ENCODE data around the gene CCNL2. TPM values are rescaled to one million over a fixed set of nuclear protein-coding genes. Genes with fewer than 3 reads are reported as not detected.

Gene CCNL2
- total and polyA plus RNA-seq, 2 of the 13 experiments (the other 11 are each of a cell fraction or from before 2014, with no cell fraction given): 105 to 340 TPM

GRCh38 chr1:1399872-1400575 lies 889 bp upstream of the CCNL2 start (continued):
- TF ChIP-seq HOXA7 (CRISPR knock-in tag; IDR thresholded peaks at IDR 0.05) (no peak), FOXO4 (CRISPR knock-in tag; conservative IDR thresholded peaks at IDR 0.05) (no peak), PRDM15 (CRISPR knock-in tag; IDR thresholded peaks at IDR 0.05) (no peak), CHD4 (IDR thresholded peaks at IDR 0.05; ENCODE audit: borderline replicate concordance, low read length) (no peak), POLR2AphosphoS2 (IDR thresholded peaks at IDR 0.05; ENCODE audit: low read depth, low read length) (no peak), ZNF878 (CRISPR knock-in tag; IDR thresholded peaks at IDR 0.05) (no peak), RXRB (CRISPR knock-in tag; IDR thresholded peaks at IDR 0.05; ENCODE audit: borderline replicate concordance) (no peak), SATB2 (CRISPR knock-in tag; IDR thresholded peaks at IDR 0.05) (no peak), ATF7-NPFF (CRISPR knock-in tag; IDR thresholded peaks at IDR 0.05; ENCODE audit: low read depth) (peak; percentile 73; the same call in 1 of the 2 replicates), PREB (CRISPR knock-in tag; IDR thresholded peaks at IDR 0.05) (no peak), ZNF576 (CRISPR knock-in tag; IDR thresholded peaks at IDR 0.05) (no peak), USF2 (IDR thresholded peaks at IDR 0.05; ENCODE audit: low read depth, low read length) (no peak), USF2 (CRISPR knock-in tag; IDR thresholded peaks at IDR 0.05; ENCODE audit: borderline replicate concordance) (no peak), IRX3 (CRISPR knock-in tag; IDR thresholded peaks at IDR 0.05; ENCODE audit: borderline replicate concordance, low read depth) (no peak), ZNF431 (CRISPR knock-in tag; IDR thresholded peaks at IDR 0.05; ENCODE audit: borderline replicate concordance, low read depth) (no peak), FOSL2 (CRISPR knock-in tag; IDR thresholded peaks at IDR 0.05) (no peak), ZNF784 (CRISPR knock-in tag; IDR thresholded peaks at IDR 0.05; ENCODE audit: borderline replicate concordance) (no peak), BORCS8-MEF2B (CRISPR knock-in tag; IDR thresholded peaks at IDR 0.05) (no peak; the same call in 1 of the 2 replicates), TARDBP (CRISPR knock-in tag; IDR thresholded peaks at IDR 0.05) (no peak), SNAPC2 (CRISPR knock-in tag; IDR thresholded peaks at IDR 0.05) (no peak)
